Measurements from ENCODE around the gene SNRPE.

SNRPE gene

GRCh38 chr1:203880606-203881005, 19.2 kb downstream of the SNRPE start:
- DNase-seq (ENCODE audit: low read depth), result no peak

DNA sequence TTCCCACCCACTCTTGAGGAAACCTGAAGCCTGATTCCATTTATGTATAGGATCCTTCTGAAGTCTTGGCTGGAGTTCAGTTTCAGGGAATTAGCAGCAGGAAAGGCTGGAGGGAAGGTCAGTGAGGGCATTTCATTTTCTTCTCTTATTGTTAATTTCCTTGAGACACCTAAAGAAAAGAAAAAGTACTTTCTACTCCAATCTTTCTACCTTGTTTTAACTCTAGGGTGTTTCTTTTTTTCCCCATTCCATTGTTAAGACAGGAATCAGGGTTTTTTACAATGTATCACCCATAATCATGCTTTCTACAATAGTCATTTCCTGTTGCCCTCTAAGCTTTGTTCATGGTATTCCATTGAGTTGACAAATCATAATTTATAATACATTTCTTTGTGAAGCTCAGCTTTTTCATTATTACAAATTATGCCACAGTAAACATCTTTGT, 27.4 kb downstream of the SNRPE start:
- DNase-seq (ENCODE audit: low read depth), result peak; percentile 32

DNA sequence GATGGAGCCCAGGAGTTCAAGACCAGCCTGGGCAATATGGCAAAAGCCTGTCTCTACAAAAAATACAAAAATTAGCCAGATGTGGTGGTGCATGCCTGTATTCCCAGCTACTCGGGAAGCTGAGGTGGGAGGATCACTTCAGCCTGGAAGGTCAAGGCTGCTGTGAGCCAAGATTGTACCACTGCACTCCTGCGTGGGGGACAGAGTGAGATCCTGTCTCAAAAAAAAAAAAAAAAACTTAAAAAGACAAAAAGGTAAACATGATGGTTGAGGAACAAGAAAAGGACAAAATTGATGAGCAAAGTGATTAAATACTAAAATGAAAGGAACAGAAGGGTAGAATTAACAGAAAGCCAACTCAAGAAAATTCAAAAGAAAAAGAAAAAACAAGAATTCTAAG, 30.6 kb downstream of the SNRPE start:
- no peak for DNase-seq (ENCODE audit: low read depth)

DNA sequence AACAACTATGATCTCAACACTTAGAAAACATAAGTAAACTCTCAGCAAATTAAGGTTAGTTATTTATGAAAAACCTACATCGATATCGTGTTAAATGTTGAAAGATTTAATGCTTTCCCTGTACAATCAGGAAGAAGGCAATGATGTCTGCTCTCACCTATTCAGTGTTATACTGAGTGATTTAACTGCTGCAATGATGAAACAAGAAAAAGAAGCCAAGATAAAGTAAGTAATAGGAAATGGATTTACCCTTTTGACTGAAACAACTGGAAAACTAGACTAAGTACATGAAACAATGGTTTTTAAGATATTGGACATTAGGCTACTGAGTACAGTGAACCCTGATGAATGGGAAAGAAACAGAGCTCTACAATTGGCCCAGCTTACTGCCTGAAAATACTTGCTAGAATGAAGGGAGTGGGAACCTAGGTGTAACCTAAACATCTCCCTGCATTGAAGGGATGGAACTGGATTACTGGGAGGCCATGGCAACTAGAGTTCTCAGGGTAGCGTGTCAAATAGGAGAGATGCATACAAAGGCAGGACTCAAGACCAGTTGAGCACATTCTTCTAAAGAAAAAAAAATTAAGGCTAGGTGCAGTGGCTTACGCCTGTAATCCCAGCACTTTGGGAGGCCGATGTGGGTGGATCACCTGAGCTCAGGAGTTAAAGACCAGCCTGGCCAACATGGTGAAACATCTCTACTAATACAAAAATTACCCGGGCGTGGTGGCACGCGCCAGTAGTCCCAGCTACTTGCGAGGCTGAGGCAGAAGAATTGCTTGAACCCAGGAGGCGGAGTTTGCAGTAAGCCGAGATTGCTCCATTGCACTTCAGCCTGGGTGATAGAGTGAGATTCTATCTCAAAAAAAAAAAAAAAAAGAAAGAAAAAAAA, 37.3 kb downstream of the SNRPE start:
- no peak for DNase-seq (ENCODE audit: low read depth)

DNA sequence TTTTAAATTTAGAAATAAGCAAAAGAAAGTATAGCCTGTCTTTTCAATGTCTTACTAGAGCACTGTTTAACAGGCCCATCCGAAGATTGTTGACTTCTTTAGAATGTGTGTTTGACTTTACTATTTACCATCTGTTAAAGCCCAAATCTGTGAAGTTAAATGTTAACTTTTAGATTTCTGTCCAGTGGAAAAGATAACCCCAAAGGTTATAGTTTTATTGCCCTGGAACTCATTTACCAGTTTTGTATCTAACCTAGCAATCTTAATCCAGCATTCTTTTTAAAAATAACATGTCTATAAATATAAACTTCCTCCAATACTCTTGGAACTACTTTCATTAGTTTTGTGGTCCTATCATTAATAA, 37.9 kb downstream of the SNRPE start:
- DNase-seq (ENCODE audit: low read depth), result no peak

DNA sequence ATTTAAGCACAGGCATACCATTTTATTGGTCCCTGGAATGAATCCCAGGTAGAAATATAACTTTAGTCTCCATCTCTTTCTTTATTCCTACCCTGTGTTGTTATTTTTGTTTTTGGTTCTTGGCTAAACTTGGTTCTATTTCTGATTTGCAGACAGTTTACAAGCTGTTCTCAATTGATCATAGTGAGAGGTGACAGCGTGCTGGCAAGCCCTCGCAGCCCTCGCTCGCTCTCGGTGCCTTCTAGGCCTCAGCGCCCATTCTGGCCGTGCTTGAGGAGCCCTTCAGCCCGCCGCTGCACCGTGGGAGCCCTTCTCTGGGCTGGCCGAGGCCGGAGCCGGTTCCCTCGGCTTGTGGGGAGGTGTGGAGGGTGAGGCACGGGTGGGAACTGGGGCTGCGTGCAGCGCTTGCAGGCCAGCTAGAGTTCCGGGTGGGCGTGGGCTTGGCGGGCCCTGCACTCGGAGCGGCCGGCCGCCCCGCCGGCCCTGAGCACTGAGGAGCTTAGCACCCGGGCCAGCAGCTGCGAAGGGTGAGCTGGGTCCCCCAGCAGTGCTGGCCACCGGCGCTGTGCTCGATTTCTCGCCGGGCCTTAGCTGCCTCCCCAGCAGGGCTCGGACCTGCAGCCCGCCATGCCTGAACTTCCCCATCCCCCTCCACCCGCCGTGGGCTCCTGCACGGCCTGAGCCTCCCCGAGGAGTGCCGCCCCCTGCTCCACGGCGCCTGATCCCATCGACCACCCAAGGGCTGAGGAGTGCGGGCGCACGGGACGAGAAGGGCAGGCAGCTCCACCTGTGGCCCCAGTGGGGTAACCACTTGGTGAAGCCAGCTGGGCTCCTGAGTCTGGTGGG, 38.7 kb downstream of the SNRPE start:
- no peak for DNase-seq (ENCODE audit: low read depth)

- no peak for DNase-seq (ENCODE audit: low read depth)
Observed at GRCh38 chr1:203901581-203901980, 40.2 kb downstream of the SNRPE start.

GRCh38 chr1:203905275-203905674, 43.9 kb downstream of the SNRPE start:
- no peak for DNase-seq (ENCODE audit: low read depth)

- peak; percentile 89 for DNase-seq (ENCODE audit: low read depth)
Observed at GRCh38 chr1:203906932-203907331, 45.5 kb downstream of the SNRPE start.

GRCh38 chr1:203907901-203908300, 46.5 kb downstream of the SNRPE start:
- no peak for DNase-seq (ENCODE audit: low read depth)

DNA sequence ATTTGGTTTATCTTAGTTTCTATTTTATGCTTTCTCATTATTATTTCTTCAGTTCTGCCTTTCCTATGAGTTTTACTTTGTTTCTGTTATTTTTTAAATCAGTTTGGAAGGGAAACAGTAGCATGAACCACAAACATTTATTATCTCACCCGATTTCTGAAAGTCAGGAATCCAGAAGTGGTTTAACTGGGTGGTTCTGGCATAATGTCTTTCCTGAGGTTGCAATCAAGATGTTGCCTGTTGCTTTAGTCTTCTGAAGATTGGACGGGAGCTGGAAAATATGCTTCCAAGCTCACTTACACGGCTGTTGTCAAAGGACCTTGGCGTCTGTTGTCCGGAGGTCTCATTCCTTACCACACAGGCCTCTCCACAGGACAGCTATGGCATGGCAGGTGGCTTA, 50.4 kb downstream of the SNRPE start:
- peak; percentile 24 for DNase-seq (ENCODE audit: low read depth)

DNA sequence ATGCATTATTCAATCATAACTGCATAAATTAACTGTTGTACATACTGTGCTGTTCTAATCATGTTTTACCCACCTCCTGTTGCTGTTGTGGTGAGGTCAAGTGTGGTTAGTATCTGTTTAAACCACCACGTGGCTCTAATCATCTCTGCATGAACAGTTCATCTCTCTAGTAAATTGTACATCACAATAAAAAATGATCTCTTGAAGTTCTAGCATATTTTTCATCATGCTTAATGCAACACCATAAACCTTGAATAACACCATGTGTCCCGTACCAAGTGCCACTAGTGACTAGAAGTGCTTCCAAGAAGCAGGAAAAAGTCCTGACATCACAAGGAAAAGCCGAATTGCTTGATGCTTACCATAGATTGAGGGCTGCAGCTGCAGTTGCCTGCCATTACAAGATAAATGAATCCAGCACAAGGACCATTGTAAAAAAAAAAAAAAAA, 51.7 kb downstream of the SNRPE start:
- peak; percentile 5 for DNase-seq (ENCODE audit: low read depth)

- peak; percentile 36 for DNase-seq (ENCODE audit: low read depth)
Observed at GRCh38 chr1:203914292-203914691, 52.9 kb downstream of the SNRPE start.

DNA sequence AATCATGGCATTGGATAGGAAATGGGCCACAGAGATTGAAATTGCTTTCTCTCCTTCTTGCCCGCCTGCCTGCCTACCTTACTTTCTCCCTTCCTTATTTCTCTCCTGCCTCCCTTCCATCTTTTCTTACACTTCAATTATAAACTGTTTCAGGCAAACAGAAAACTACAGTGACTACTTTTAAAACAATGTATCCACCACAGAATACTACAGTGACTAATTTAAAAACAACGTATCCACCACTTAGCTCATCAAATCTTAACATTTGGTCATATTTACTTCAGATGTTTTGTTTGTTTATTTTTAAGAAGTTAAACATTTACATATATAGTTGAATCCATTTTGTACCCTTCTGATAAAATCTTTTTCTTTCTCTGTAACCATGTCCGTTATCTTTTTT, 54.4 kb downstream of the SNRPE start:
- DNase-seq (ENCODE audit: low read depth), result peak; percentile 21

DNA sequence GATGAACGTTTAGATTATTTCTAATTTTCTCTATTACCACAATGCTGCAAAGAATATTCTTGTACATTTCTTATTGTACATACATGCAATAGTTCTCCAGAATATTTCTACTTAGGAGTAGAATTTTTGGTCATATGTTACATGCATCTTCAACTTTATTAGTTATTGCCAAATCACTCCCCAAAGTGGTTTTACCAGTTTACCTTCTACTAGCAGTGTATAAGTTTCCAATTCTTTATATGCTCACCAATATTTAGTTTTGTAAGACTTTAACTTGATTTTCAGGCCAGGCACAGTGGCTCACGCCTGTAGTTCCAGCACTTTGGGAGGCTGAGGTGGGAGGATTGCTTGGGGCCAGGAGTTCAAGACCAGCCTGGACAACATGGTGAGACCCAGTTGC, 55.4 kb downstream of the SNRPE start:
- DNase-seq (ENCODE audit: low read depth), result no peak
